ENCODE data around the gene SLC38A10. TPM values are rescaled to one million over a fixed set of nuclear protein-coding genes. Genes with fewer than 3 reads are reported as not detected.

Gene SLC38A10
- total RNA-seq, 1 experiment from 2014 or later: 43.8 TPM

- H2BK120ac ChIP-seq (ENCODE audit: low read depth, low read length, poor library complexity, severe bottlenecking): no peak overlapping the region
- no peak overlapping the region for H3K4ac ChIP-seq (ENCODE audit: low read depth, low read length)
- no peak overlapping the region for H3K27ac Mint-ChIP-seq
- TF ChIP-seq, protein P1, sequence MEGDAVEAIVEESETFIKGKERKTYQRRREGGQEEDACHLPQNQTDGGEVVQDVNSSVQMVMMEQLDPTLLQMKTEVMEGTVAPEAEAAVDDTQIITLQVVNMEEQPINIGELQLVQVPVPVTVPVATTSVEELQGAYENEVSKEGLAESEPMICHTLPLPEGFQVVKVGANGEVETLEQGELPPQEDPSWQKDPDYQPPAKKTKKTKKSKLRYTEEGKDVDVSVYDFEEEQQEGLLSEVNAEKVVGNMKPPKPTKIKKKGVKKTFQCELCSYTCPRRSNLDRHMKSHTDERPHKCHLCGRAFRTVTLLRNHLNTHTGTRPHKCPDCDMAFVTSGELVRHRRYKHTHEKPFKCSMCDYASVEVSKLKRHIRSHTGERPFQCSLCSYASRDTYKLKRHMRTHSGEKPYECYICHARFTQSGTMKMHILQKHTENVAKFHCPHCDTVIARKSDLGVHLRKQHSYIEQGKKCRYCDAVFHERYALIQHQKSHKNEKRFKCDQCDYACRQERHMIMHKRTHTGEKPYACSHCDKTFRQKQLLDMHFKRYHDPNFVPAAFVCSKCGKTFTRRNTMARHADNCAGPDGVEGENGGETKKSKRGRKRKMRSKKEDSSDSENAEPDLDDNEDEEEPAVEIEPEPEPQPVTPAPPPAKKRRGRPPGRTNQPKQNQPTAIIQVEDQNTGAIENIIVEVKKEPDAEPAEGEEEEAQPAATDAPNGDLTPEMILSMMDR (conservative IDR thresholded peaks at IDR 0.05): no peak
- no peak overlapping the region for H4K5ac ChIP-seq (ENCODE audit: insufficient read length, low read depth, low read length)
- H3K4me2 ChIP-seq (ENCODE audit: insufficient read depth, insufficient read length, low read length): no peak overlapping the region
- no peak overlapping the region for H2BK5ac ChIP-seq (ENCODE audit: insufficient read length, low read length)
- H3K4me1 ChIP-seq (ENCODE audit: insufficient read depth, low read length): no peaks in the 10 kb centered on the region; the same call in 1 of the 2 replicates
- DNase-seq: peak; percentile 25
- no peaks in the 10 kb centered on the region for H3K36me3 Mint-ChIP-seq (ENCODE audit: insufficient read depth in 1 of 3, low read depth in 3 of 3)
- H3K9me3 Mint-ChIP-seq: no peaks in the 10 kb centered on the region; a peak in 1 of 5 replicates
- H3K79me2 ChIP-seq (ENCODE audit: insufficient read depth, low read length): no peaks in the 10 kb centered on the region
- H2BK15ac ChIP-seq (ENCODE audit: low read depth, low read length): no peak overlapping the region
- H3K18ac ChIP-seq (ENCODE audit: insufficient read length, low read depth, low read length): no peak overlapping the region
- peaks cover 45% of the 10 kb centered on the region for H3K27me3 Mint-ChIP-seq (ENCODE audit: low read depth)
- peaks cover 16% of the 10 kb centered on the region for H3K27me3 ChIP-seq (ENCODE audit: insufficient read depth, low read length)
- H2BK20ac ChIP-seq (ENCODE audit: low read depth, low read length, poor library complexity, severe bottlenecking): no peak overlapping the region
- H3K9me3 ChIP-seq (ENCODE audit: control insufficient read depth, low read depth, low read length): no peaks in the 10 kb centered on the region
- H4K20me1 ChIP-seq (ENCODE audit: control insufficient read depth, insufficient read depth, insufficient read length): no peaks in the 10 kb centered on the region
- no CpG with 5 or more reads among the region's 8 CpGs for WGBS (ENCODE audit: extremely low coverage, insufficient read length, low lambda C conversion rate)
- H3K23ac ChIP-seq (ENCODE audit: insufficient read length, low read depth, low read length): no peak overlapping the region
- no peak overlapping the region for H3T11ph ChIP-seq (ENCODE audit: low read length)
- H3K23me2 ChIP-seq (ENCODE audit: insufficient read length, low read depth, low read length, poor library complexity, severe bottlenecking): peaks cover 5% of the 10 kb centered on the region
- peaks cover 17 to 50% of the 10 kb centered on the region in 2 experiments for H3K4me1 Mint-ChIP-seq
- no peak overlapping the region for H3K27ac ChIP-seq (ENCODE audit: insufficient read length, low read depth, low read length)
- no peak overlapping the region for H4K91ac ChIP-seq (ENCODE audit: insufficient read length, low read depth, low read length)
- no peak overlapping the region for H4K8ac ChIP-seq (replicated peaks; ENCODE audit: insufficient read length, low read depth, low read length)
- H2BK12ac ChIP-seq (ENCODE audit: insufficient read length, low read depth, low read length): no peak overlapping the region
- no peak overlapping the region for H2AK5ac ChIP-seq (ENCODE audit: insufficient read length, low read length)
- H3K14ac ChIP-seq (ENCODE audit: insufficient read depth, low read length): no peak overlapping the region
- H3K9ac ChIP-seq (ENCODE audit: extremely low read depth, insufficient read length, low read length): no peak overlapping the region
- H3K56ac ChIP-seq (ENCODE audit: insufficient read length, low read depth, low read length): no peak overlapping the region
- no peak overlapping the region for H3K4me3 Mint-ChIP-seq
- H3K79me1 ChIP-seq (ENCODE audit: insufficient read depth, low read depth, low read length, poor library complexity, severe bottlenecking): no peaks in the 10 kb centered on the region
- H2AFZ ChIP-seq (ENCODE audit: low read length): no peak overlapping the region
Measured at GRCh38 chr17:81336930-81337325, 41.8 kb upstream of the SLC38A10 start.

Data from H9 (cell line).